Mesothelial cell of epicardium (in vitro differentiated cells): ENCODE measurements around the gene ZNF76. TPM values are rescaled to one million over a fixed set of nuclear protein-coding genes. Genes with fewer than 3 reads are reported as not detected.

Experiments
- DNase-seq, 2 experiments: peaks; one replicate each; pipeline ENCODE4 v3.0.0; 2021; ENCODE audit warnings: low spot score in 2 of 2; ENCODE audit not compliant: unreplicated experiment in 2 of 2
- H3K27ac Mint-ChIP-seq: 2 replicates; pipeline ENCODE4 v1.8.0; 2021; ENCODE audit warnings: mixed read lengths
- H3K27me3 Mint-ChIP-seq: 2 replicates; pipeline ENCODE4 v1.8.0; 2021; ENCODE audit warnings: low read depth, mixed read lengths
- H3K36me3 Mint-ChIP-seq: 2 replicates; pipeline ENCODE4 v1.8.0; 2021; ENCODE audit warnings: mixed read lengths
- H3K4me1 Mint-ChIP-seq: 2 replicates; pipeline ENCODE4 v1.8.0; 2021; ENCODE audit warnings: mixed read lengths
- H3K4me3 Mint-ChIP-seq: 2 replicates; pipeline ENCODE4 v1.8.0; 2021; ENCODE audit warnings: mild to moderate bottlenecking, moderate library complexity, mixed read lengths
- H3K9me3 Mint-ChIP-seq: 2 replicates; pipeline ENCODE4 v1.8.0; 2021; ENCODE audit warnings: mixed read lengths
- total RNA-seq: library from RNA; stranded (reverse); gene quantifications from 3 replicates; pipeline ENCODE4 v1.2.1, GENCODE V29; 2021
- TF ChIP-seq, protein P1 (sequence below): fragments of 200-600 bp; sonication (generic); IDR thresholded peaks from one replicate; pipeline ENCODE4 v1.5.0; 2021; ENCODE audit warnings: antibody characterized with exemption; ENCODE audit not compliant: unreplicated experiment

ZNF76 gene
- total RNA-seq, 1 donor from 2014 or later: 58.3 TPM

- DNase-seq: no peak
Measured at GRCh38 chr6:35310265-35310831, 50.8 kb downstream of the ZNF76 start.

DNA sequence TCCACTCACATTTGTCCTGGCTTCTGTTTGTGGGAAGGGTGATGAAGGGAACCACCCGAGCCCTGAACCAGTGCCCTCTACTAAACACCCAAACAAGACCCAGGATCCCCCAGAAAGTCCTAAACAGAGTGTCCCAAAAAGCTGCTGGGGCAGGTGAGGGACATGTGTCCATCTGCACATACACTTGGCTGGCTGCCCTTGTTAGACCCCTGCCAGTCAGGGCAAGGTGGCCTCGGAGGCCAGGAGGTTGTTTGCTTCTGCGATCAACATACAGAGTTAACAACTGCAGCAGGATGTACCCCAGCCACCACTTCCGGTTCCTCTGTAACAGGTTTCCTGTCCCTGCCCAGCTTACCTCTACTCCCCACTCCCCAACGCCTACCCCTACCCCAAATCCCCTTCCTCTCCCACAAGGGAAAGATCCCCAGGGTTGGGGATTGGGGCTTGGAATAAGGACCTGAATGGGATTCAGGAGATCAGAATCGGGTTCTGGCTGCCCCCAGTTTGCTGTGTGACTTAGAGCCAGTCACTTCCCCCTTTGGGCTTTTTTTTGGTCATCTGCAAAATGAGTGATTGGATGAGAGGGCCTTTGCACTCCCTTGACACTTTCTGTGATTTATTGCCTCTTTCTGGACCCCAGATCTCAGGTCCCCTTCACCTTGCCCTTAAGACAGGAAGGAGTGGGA lies 52.0 kb downstream of the ZNF76 start:
- H3K27me3 Mint-ChIP-seq: peaks cover 5% of the 10 kb centered on the region
- TF ChIP-seq, protein P1, sequence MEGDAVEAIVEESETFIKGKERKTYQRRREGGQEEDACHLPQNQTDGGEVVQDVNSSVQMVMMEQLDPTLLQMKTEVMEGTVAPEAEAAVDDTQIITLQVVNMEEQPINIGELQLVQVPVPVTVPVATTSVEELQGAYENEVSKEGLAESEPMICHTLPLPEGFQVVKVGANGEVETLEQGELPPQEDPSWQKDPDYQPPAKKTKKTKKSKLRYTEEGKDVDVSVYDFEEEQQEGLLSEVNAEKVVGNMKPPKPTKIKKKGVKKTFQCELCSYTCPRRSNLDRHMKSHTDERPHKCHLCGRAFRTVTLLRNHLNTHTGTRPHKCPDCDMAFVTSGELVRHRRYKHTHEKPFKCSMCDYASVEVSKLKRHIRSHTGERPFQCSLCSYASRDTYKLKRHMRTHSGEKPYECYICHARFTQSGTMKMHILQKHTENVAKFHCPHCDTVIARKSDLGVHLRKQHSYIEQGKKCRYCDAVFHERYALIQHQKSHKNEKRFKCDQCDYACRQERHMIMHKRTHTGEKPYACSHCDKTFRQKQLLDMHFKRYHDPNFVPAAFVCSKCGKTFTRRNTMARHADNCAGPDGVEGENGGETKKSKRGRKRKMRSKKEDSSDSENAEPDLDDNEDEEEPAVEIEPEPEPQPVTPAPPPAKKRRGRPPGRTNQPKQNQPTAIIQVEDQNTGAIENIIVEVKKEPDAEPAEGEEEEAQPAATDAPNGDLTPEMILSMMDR: no peak
- H3K4me3 Mint-ChIP-seq: no peak overlapping the region
- DNase-seq: no peak
- H3K9me3 Mint-ChIP-seq: peaks cover 2% of the 10 kb centered on the region
- no peaks in the 10 kb centered on the region for H3K4me1 Mint-ChIP-seq
- H3K36me3 Mint-ChIP-seq: peaks cover under 1% of the 10 kb centered on the region
- H3K27ac Mint-ChIP-seq: no peak overlapping the region

More at GRCh38 chr6:35310265-35310831, 50.8 kb downstream of the ZNF76 start:
- Mint-ChIP-seq H3K27me3 (no peaks in the 10 kb centered on the region), H3K4me1 (no peaks in the 10 kb centered on the region), H3K36me3 (no peaks in the 10 kb centered on the region), H3K9me3 (no peaks in the 10 kb centered on the region), H3K27ac (no peak overlapping the region), H3K4me3 (no peak overlapping the region)
- TF ChIP-seq, protein P1: no peak

DNA sequence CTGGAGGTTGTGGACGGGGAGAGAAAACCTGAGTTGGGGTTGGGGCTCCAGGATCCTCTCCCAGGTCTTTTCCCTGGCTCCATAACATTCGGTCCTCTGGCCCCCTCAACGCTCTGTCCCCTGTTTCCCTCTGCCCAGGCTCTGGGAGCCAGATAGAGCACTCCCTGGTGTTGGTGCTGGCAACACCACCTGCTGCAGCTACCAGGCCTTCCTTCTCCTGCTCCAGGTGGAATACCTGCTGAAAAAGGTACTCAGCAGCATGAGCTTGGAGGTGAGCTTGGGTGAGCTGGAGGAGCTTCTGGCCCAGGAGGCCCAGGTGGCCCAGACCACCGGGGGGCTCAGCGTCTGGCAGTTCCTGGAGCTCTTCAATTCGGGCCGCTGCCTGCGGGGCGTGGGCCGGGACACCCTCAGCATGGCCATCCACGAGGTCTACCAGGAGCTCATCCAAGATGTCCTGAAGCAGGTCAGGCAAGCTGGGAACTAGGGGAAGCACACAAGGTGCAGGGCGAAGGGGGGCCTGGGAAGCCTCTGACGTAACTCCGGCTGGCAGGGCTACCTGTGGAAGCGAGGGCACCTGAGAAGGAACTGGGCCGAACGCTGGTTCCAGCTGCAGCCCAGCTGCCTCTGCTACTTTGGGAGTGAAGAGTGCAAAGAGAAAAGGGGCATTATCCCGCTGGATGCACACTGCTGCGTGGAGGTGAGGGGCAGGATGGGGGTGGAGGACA lies 52.7 kb downstream of the ZNF76 start:
- Mint-ChIP-seq H3K4me3 (no peak overlapping the region), H3K9me3 (peaks cover 5% of the 10 kb centered on the region), H3K36me3 (peaks cover 5% of the 10 kb centered on the region), H3K4me1 (peaks cover 1% of the 10 kb centered on the region), H3K27ac (no peak overlapping the region), H3K27me3 (peaks cover 11% of the 10 kb centered on the region)
- TF ChIP-seq, protein P1: no peak
- DNase-seq: no peak

GRCh38 chr6:35312807-35313206 lies 53.3 kb downstream of the ZNF76 start:
- TF ChIP-seq, protein P1: no peak
- Mint-ChIP-seq H3K9me3 (peaks cover 5% of the 10 kb centered on the region), H3K4me3 (no peak overlapping the region), H3K36me3 (peaks cover 5% of the 10 kb centered on the region), H3K27me3 (peaks cover 11% of the 10 kb centered on the region), H3K4me1 (peaks cover 7% of the 10 kb centered on the region), H3K27ac (no peak overlapping the region)
- no peak for DNase-seq

GRCh38 chr6:35317483-35318195 lies 58.1 kb downstream of the ZNF76 start:
- H3K27me3 Mint-ChIP-seq: peaks cover 11% of the 10 kb centered on the region
- H3K27ac Mint-ChIP-seq: peak overlapping the region; percentile 47
- DNase-seq: peak in 1 of 2 experiments; percentile 47
- H3K36me3 Mint-ChIP-seq: peaks cover 11% of the 10 kb centered on the region
- peak overlapping the region; percentile 73 for H3K4me3 Mint-ChIP-seq
- peaks cover 5% of the 10 kb centered on the region for H3K9me3 Mint-ChIP-seq
- peaks cover 13% of the 10 kb centered on the region for H3K4me1 Mint-ChIP-seq
- TF ChIP-seq, protein P1: no peak
